Measurements from ENCODE around the gene CSAG3.
"Not testable (repeated sequence)": the region's sequence is repeated elsewhere in the genome, so short reads cannot be mapped to it uniquely, and the experiment has no call there.

Gene CSAG3

DNA sequence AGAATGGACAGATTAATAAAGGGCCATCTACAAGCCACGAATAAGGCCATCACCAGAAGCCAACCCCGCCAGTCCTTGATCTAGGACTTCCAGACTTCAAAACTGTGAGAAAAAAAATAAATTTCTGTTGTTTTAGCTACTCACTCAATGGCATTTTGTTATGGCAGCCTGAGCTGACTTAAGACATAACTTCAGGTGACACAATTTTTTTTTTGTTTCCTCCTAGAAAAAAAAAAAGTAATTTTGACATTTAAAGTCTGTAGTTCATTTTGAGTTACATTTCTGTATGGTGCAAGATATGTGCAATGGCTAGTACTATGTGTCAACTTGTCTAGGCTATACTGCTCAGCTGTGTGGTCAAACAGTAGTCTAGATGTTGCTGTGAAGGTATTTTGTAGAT lies at the start of gene CSAG3:
Gene CSAG3, plus strand, starts transcription at position 301 of the 400 bp plus-strand sequence.
- not testable (repeated sequence) for DNase-seq

DNA sequence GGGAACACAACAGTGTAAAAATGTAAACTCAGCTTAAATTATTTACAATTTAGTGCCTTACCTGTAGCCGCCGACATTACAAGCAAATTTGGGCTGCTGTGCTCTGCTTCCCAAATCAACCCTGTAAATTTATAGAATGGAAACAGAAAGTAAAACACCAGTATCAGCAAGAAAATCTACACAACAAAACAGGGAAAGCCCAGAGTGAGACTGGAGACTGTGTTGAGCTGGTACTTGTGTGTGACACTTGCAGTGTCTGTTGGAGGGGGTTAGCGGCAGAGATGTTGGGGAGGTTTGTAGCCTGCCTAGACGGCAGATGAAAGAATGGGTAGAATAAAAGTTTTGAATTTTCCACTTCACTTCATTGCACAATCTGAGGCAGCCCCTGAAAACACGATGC lies 45.8 kb upstream of the CSAG3 start:
- not testable (repeated sequence) for DNase-seq

- not testable (repeated sequence) for DNase-seq
Measured at GRCh38 chrX:152713815-152714787, 44.9 kb upstream of the CSAG3 start, which contains the start of gene MAGEA2B. MAGEA2B (plus strand) TSS chrX:152714628; CDS start chrX:152717107, 2,479 bp downstream.

- DNase-seq: no peak
Measured at GRCh38 chrX:152725409-152725808, 33.6 kb upstream of the CSAG3 start.

- DNase-seq: no peak
Measured at GRCh38 chrX:152733261-152733975, 25.6 kb upstream of the CSAG3 start, which contains the start of the genes CSAG1 and MAGEA12. CSAG1 (minus strand) TSS chrX:152733721; CDS start chrX:152732460, 1,261 bp downstream. MAGEA12 (plus strand) TSS chrX:152733757; CDS start chrX:152736162, 2,405 bp downstream.

DNA sequence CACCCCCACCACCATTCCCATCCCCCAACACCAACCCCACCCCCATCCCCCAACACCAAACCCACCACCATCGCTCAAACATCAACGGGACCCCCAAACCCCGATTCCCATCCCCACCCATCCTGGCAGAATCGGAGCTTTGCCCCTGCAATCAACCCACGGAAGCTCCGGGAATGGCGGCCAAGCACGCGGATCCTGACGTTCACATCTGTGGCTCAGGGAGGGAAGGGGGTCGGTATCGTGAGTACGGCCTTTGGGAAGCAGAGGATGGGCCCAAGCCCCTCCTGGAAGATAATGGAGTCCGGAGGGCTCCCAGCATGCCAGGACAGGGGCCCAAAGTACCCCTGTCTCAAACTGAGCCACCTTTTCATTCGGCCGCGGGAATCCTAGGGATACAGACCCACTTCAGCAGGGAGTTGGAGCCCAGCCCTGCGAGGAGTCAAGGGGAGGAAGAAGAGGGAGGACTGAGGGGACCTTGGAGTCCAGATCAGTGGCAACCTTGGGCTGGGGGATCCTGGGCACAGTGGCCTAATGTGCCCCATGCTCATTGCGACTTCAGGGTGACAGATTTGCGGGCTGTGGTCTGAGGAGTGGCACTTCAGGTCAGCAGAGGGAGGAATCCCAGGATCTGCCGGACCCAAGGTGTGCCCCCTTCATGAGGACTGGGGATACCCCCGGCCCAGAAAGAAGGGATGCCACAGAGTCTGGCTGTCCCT lies 24.7 kb upstream of the CSAG3 start:
- not testable (repeated sequence) for DNase-seq

- no peak for DNase-seq
Measured at GRCh38 chrX:152735101-152735500, 23.9 kb upstream of the CSAG3 start.

- no peak for DNase-seq
Measured at GRCh38 chrX:152735860-152736511, 23.0 kb upstream of the CSAG3 start.

- DNase-seq: not testable (repeated sequence)
Measured at GRCh38 chrX:152736528-152736927, 22.5 kb upstream of the CSAG3 start.

DNA sequence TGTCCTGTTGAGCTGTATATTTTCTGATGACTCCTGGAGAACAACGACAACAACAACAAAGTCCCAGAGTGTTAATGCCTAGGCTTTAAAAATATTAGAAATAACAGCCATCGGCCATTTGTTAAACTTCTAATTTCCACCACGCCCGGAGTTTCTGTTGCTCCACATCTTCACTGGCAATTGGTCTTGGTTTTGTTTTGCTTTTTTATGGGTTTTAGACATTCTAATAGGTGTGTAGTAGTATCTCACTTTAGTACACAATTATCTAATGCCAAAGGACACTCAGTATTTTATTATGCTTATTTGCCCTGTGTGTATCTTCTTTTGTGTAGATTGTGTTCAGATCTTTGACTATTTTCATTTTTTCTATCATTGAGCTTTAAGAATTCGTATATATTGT lies 20.5 kb upstream of the CSAG3 start:
- no peak for DNase-seq

DNA sequence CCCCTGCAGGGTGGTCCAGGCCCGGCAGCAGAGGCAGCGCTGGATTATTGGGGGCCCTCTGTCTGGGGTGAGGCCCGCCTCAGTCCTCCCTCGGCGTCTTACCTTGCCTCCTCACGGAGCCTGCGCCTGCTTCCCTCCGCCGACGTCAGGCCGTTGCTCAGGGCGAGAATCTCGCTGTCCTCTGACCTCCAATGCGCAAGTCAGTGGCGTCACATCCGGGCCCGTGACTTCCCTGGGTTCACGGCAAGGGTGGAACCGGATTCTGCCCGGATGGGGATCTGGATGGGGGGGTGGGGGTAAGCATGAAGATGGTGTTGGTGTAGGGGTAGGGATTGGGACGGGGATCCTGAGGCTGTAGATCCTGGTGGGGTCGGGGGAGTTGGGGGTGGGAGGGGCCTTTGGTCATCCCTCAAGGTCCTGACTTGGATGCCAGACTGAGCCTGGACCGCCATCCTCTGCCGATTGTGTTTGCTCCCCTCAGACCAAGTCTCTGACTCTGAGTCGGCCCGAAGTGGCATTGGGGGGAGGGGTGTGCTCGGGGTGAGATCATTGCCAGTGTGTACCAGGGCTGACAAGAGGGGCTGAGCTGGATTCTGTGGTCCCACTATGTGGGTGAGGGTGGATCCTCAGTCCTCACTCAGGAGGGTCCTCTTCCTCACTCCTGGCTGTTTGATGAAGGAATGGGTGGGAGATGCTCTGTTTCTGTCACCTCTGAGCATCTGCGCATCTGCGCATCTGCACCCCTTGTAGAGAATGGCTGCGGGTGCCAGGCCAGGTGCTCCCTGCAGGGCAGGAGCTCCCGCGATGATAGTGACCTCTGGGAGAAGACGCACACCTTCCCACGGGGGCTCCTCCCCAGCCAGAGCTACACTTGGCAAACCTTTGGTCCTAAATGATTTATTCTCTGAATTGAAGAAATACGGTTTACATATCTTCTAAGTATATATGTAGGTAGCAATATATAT lies 5.0 kb upstream of the CSAG3 start, which contains the start of gene MAGEA2:
Gene MAGEA2, minus strand, starts transcription at position 157 of the 965 bp plus-strand sequence. CDS start 2,479 bp downstream, outside the sequence.
- not testable (repeated sequence) for DNase-seq

- DNase-seq: not testable (repeated sequence)
Measured at GRCh38 chrX:152754871-152755270, 4.1 kb upstream of the CSAG3 start.

DNA sequence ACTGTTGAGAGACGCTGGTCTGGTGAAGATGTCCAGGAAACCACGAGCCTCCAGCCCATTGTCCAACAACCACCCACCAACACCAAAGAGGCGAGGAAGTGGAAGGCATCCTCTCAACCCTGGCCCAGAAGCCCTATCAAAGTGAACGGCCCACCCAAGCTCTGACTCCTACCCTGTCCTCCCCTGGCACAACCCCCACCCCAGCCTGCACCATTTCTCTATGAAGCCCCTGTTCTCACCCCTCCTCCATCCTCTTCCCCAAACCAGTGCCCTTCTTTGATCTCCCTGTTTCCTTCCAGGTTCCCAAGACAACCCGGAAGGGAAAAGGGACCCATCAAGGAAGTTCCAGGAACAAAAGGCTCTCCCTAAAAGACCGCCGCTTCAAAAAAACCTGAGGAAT lies 526 bp downstream of the CSAG3 start:
- not testable (repeated sequence) for DNase-seq

- not testable (repeated sequence) for DNase-seq
Measured at GRCh38 chrX:152761582-152761981, 2.6 kb downstream of the CSAG3 start.

DNA sequence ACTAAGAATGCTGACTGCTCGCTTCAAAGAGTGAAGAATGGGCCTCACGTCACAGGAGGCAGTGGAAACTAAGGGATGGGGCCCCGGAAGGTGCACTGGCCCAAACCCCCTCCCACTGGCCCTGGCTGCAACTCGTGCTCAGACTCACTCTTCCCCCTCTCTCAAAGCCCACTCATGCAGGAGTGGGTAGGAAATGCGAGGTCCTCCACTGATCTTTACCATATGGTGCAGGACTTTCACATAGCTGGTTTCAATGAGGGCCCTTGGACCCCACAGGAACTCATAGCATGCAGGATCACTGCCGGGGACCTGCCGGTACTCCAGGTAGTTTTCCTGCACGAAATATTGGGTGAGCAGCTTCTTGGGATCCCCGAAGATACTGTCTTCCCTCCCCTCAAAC lies 7.5 kb downstream of the CSAG3 start:
- DNase-seq: not testable (repeated sequence)

- DNase-seq: not testable (repeated sequence)
Measured at GRCh38 chrX:152769549-152770289, 10.7 kb downstream of the CSAG3 start, which contains the start of gene MAGEA6. MAGEA6 (minus strand) TSS chrX:152769689; CDS start chrX:152767650, 2,039 bp downstream.

GRCh38 chrX:152787062-152787461 lies 28.0 kb downstream of the CSAG3 start:
- DNase-seq: not testable (repeated sequence)

DNA sequence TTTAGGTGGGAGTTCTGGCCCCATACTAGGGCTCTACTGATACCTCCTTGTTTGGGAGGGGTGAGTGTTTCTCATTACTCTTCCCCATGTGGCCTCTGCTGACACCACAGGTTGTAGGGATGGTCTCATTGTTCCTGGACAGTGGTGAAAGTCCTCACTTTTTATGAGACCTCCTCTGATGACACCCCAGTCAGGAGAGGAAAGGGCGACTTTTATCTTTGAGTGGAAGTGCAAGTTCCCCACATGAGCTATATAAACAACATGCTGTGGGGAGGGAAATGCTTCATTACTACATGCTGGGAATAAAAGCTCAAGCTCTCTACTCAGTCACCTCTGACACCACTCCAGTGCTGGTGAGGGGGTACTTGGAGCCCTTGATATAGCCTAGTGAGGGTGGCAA lies 39.9 kb downstream of the CSAG3 start:
- no peak for DNase-seq

DNA sequence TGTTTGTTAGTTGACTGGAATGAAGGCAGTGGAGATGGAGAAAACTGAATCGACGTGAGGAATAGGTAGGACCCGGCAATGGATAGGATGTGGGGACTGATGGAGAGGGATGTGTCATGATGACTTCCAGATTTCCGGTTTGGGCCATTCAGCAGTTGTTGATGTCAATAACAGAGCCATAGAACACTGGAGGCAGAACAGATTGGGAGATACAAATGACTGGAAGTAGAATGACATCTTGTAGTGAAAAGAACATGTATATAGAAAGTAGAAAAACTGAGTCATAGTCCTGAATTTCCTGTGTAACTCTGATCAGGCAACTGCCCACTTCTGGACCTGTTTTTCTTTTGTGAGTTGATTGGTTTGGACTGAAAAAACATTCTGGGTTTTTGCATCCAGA lies 47.0 kb downstream of the CSAG3 start:
- no peak for DNase-seq
